Breast epithelium (tissue), 3 donors: Measurements from ENCODE around the gene SLAMF9.

ENCODE experiments used
- POLR2A ChIP-seq: fragments of 450-650 bp; IDR thresholded peaks from one replicate; pipeline ENCODE4 v1.6.1; 2016; ENCODE audit warnings: antibody characterized with exemption, mild to moderate bottlenecking, moderate library complexity
- TF ChIP-seq, protein P1 (sequence below), 3 donors: fragments of 450-650 bp; IDR thresholded peaks; one replicate each; pipeline ENCODE4 v1.5.1; 2016 to 2017; ENCODE audit warnings: antibody characterized with exemption in 3 of 3, mild to moderate bottlenecking in 3 of 3, moderate library complexity in 3 of 3

DNA sequence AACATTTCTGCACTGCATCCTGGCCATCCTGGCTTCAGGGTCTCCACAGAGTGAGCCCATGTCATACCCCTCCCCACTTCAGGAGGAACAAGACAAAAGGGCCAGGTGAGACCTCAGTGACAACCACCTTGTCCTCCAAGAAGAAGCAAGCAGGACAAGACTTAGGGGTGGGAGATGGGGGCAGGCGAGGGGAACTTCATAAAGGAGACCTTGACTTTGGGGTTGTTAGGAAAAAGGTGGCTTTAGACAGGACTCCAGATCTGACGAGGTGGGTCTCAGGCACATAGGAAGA, 24.0 kb upstream of the SLAMF9 start:
- TF ChIP-seq, protein P1, sequence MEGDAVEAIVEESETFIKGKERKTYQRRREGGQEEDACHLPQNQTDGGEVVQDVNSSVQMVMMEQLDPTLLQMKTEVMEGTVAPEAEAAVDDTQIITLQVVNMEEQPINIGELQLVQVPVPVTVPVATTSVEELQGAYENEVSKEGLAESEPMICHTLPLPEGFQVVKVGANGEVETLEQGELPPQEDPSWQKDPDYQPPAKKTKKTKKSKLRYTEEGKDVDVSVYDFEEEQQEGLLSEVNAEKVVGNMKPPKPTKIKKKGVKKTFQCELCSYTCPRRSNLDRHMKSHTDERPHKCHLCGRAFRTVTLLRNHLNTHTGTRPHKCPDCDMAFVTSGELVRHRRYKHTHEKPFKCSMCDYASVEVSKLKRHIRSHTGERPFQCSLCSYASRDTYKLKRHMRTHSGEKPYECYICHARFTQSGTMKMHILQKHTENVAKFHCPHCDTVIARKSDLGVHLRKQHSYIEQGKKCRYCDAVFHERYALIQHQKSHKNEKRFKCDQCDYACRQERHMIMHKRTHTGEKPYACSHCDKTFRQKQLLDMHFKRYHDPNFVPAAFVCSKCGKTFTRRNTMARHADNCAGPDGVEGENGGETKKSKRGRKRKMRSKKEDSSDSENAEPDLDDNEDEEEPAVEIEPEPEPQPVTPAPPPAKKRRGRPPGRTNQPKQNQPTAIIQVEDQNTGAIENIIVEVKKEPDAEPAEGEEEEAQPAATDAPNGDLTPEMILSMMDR (IDR thresholded peaks at IDR 0.05): no peak
- no peak for TF ChIP-seq POLR2A
